CD4-positive, alpha-beta T cell treated with Interleukin-2 at 100 ng/mL for 4 hours (primary cell): ENCODE measurements around the gene ZNF766.
"Not testable (repeated sequence)": the region's sequence is repeated elsewhere in the genome, so short reads cannot be mapped to it uniquely, and the experiment has no call there.

Experiments
- DNase-seq: peaks from one replicate; pipeline ENCODE4 v3.0.0-alpha.2; 2020; ENCODE audit warnings: low spot score

ZNF766 gene

GRCh38 chr19:52275988-52276387 lies 6.6 kb downstream of the ZNF766 start:
- DNase-seq, result no peak

GRCh38 chr19:52277471-52277870 lies 8.1 kb downstream of the ZNF766 start:
- DNase-seq, result no peak

GRCh38 chr19:52286256-52286655 lies 16.9 kb downstream of the ZNF766 start:
- no peak for DNase-seq

GRCh38 chr19:52291781-52292180 lies 22.4 kb downstream of the ZNF766 start:
- no peak for DNase-seq

GRCh38 chr19:52292946-52293345 lies 23.6 kb downstream of the ZNF766 start:
- DNase-seq, result not testable (repeated sequence)

- DNase-seq, result no peak
Observed at GRCh38 chr19:52296400-52296772, 27.0 kb downstream of the ZNF766 start.

- DNase-seq, result peak; percentile 85
Observed at GRCh38 chr19:52296773-52297600, 27.6 kb downstream of the ZNF766 start, which contains the start of gene ZNF480. TSS of gene ZNF480 (plus strand) at chr19:52297169. CDS start at chr19:52300413, 3,244 bp downstream.

GRCh38 chr19:52297601-52298364 lies 28.4 kb downstream of the ZNF766 start:
- DNase-seq, result no peak

GRCh38 chr19:52307275-52307674 lies 37.9 kb downstream of the ZNF766 start:
- DNase-seq, result peak; percentile 16

GRCh38 chr19:52322429-52322828 lies 53.0 kb downstream of the ZNF766 start:
- no peak for DNase-seq

GRCh38 chr19:52331757-52332156 lies 62.4 kb downstream of the ZNF766 start:
- no peak for DNase-seq

- no peak for DNase-seq
Observed at GRCh38 chr19:52335768-52336116, 66.4 kb downstream of the ZNF766 start.

GRCh38 chr19:52336117-52336790 lies 66.9 kb downstream of the ZNF766 start, which contains the start of gene ZNF610:
TSS of gene ZNF610 (plus strand) at chr19:52336243. CDS start at chr19:52349173, 12,930 bp downstream.
- DNase-seq, result peak; percentile 82

- no peak for DNase-seq
Observed at GRCh38 chr19:52336791-52337381, 67.5 kb downstream of the ZNF766 start.

GRCh38 chr19:52339022-52339421 lies 69.6 kb downstream of the ZNF766 start:
- not testable (repeated sequence) for DNase-seq

- DNase-seq, result peak; percentile 63
Observed at GRCh38 chr19:52343548-52343947, 74.2 kb downstream of the ZNF766 start.

- DNase-seq, result no peak
Observed at GRCh38 chr19:52345162-52345561, 75.8 kb downstream of the ZNF766 start.
